Astrocyte (in vitro differentiated cells and primary cell): Measurements from ENCODE around the gene DOLPP1.

ENCODE experiments used
- EZH2 ChIP-seq: IDR thresholded peaks from 2 replicates; pipeline ENCODE4 v1.6.1; 2012; ENCODE audit warnings: mild to moderate bottlenecking, low read length, inconsistent platforms; ENCODE audit not compliant: insufficient read depth
- TF ChIP-seq, protein P1 (sequence below): IDR thresholded peaks from 2 replicates; pipeline ENCODE4 v1.5.1; 2011; ENCODE audit warnings: low read depth, mild to moderate bottlenecking, inconsistent platforms, low read length, moderate library complexity; ENCODE audit not compliant: insufficient read depth

- TF ChIP-seq, protein P1, sequence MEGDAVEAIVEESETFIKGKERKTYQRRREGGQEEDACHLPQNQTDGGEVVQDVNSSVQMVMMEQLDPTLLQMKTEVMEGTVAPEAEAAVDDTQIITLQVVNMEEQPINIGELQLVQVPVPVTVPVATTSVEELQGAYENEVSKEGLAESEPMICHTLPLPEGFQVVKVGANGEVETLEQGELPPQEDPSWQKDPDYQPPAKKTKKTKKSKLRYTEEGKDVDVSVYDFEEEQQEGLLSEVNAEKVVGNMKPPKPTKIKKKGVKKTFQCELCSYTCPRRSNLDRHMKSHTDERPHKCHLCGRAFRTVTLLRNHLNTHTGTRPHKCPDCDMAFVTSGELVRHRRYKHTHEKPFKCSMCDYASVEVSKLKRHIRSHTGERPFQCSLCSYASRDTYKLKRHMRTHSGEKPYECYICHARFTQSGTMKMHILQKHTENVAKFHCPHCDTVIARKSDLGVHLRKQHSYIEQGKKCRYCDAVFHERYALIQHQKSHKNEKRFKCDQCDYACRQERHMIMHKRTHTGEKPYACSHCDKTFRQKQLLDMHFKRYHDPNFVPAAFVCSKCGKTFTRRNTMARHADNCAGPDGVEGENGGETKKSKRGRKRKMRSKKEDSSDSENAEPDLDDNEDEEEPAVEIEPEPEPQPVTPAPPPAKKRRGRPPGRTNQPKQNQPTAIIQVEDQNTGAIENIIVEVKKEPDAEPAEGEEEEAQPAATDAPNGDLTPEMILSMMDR, result no peak
- no peak for TF ChIP-seq EZH2
These were observed 11.7 kb upstream of the DOLPP1 start for GRCh38 chr9:129068990-129069861.
